Measurements from ENCODE around the gene SMIM38. TPM values are rescaled to one million over a fixed set of nuclear protein-coding genes. Genes with fewer than 3 reads are reported as not detected.

The SMIM38 gene
- total and polyA plus RNA-seq, 2 experiments from 2014 or later = 0.38 TPM; not detected in 1

DNA sequence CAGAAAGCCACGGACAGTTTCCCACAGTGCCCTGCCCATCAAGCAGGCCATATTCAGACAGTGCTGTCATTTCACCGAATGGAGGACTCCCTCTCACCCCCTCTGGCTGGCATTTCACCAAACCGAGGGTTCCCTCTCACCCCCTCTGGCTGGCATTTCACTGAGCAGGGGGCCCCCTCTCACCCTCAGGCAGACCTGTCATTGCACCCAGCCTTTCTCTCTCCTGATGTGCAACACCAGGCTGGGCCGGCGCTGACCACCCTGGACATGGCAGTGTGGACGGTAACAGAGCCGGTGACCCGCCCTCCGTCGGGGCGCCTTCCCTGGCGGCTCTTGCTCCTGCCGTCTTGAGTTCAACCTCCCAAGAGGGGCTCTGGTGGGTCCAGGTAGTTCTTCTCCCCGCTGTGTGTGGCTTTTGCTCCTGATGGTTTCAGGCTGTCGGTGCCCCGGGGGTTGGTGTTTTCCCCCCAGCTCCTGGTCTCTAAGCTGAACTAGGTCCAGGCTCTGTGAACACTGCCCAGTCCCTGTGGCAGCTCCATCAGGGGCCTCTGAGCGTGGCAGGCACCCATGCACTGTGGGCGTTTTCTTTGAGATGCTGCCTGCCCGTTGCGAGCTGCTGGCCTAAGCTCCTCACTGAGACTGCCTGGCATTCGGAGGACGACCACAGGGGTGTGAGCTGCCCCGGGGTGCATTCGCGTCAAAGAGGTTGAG lies 46.9 kb downstream of the SMIM38 start:
- Mint-ChIP-seq H3K27ac (no peak overlapping the region), H3K36me3 (ENCODE audit: low read depth) (no peaks in the 10 kb centered on the region; the same call in 2 of the 3 replicates), H3K4me1 (peaks cover 3% of the 10 kb centered on the region), H3K27me3 (ENCODE audit: insufficient read depth, low read depth, poor library complexity) (peaks cover 12% of the 10 kb centered on the region), H3K4me3 (no peak overlapping the region), H3K9me3 (no peaks in the 10 kb centered on the region)
- no peaks in the 10 kb centered on the region for H3K36me3 ChIP-seq (ENCODE audit: insufficient read depth)
- DNase-seq (ENCODE audit: low spot score) = no peak
- no peaks in the 10 kb centered on the region for H3K4me1 ChIP-seq (ENCODE audit: insufficient read depth)
- peaks cover 5% of the 10 kb centered on the region; the same call in 1 of the 2 replicates for H3K9me2 ChIP-seq (ENCODE audit: insufficient read depth)
- no peak overlapping the region for H2AFZ ChIP-seq
- H4K20me1 ChIP-seq (replicated peaks; ENCODE audit: insufficient read depth) = no peaks in the 10 kb centered on the region
- H3K79me2 ChIP-seq (replicated peaks; ENCODE audit: insufficient read depth) = no peaks in the 10 kb centered on the region
- no peak overlapping the region for H3K27ac ChIP-seq (ENCODE audit: low read depth)
- no peaks in the 10 kb centered on the region for H3K27me3 ChIP-seq (ENCODE audit: insufficient read depth)
- no peaks in the 10 kb centered on the region for H3F3A ChIP-seq (replicated peaks; ENCODE audit: low read depth)
- H3K4me2 ChIP-seq = no peak overlapping the region
- TF ChIP-seq ZNF331 (CRISPR knock-in tag; IDR thresholded peaks at IDR 0.05; ENCODE audit: low read depth) (no peak), EZH2 (IDR thresholded peaks at IDR 0.05; ENCODE audit: low read depth, unreplicated experiment) (no peak), POLR2AphosphoS5 (IDR thresholded peaks at IDR 0.05; ENCODE audit: low read depth) (no peak), NANOG (IDR thresholded peaks at IDR 0.05; ENCODE audit: borderline replicate concordance) (no peak), ZNF114 (CRISPR knock-in tag; IDR thresholded peaks at IDR 0.05) (no peak), JUNB (IDR thresholded peaks at IDR 0.05; ENCODE audit: unreplicated experiment) (no peak)
- TF ChIP-seq, protein P1, sequence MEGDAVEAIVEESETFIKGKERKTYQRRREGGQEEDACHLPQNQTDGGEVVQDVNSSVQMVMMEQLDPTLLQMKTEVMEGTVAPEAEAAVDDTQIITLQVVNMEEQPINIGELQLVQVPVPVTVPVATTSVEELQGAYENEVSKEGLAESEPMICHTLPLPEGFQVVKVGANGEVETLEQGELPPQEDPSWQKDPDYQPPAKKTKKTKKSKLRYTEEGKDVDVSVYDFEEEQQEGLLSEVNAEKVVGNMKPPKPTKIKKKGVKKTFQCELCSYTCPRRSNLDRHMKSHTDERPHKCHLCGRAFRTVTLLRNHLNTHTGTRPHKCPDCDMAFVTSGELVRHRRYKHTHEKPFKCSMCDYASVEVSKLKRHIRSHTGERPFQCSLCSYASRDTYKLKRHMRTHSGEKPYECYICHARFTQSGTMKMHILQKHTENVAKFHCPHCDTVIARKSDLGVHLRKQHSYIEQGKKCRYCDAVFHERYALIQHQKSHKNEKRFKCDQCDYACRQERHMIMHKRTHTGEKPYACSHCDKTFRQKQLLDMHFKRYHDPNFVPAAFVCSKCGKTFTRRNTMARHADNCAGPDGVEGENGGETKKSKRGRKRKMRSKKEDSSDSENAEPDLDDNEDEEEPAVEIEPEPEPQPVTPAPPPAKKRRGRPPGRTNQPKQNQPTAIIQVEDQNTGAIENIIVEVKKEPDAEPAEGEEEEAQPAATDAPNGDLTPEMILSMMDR (conservative IDR thresholded peaks at IDR 0.05; ENCODE audit: low read depth in 2 of 2) = no peak
- TF ChIP-seq, protein P2, sequence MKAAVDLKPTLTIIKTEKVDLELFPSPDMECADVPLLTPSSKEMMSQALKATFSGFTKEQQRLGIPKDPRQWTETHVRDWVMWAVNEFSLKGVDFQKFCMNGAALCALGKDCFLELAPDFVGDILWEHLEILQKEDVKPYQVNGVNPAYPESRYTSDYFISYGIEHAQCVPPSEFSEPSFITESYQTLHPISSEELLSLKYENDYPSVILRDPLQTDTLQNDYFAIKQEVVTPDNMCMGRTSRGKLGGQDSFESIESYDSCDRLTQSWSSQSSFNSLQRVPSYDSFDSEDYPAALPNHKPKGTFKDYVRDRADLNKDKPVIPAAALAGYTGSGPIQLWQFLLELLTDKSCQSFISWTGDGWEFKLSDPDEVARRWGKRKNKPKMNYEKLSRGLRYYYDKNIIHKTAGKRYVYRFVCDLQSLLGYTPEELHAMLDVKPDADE (IDR thresholded peaks at IDR 0.05) = no peak
- no peak for ATAC-seq
- no peak overlapping the region for H3K4me3 ChIP-seq

DNA sequence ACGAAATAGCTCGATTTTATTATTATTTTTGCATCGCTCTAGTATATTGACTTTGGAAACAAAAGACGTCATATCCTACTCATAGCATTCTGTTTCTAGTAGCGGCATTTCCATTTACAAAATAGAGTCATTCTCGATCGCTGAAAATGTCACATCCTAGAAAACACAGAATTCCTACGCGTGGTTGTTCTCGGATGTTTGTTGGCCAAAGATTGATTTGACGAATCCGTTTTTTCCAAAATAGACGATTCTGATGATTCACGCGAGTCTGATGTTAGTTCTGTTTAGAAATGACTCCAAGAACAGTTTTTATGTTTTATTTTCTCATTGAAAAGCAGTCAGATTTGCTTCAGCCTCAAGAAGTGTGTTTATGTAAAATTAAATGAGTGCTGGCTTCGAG lies 47.6 kb downstream of the SMIM38 start:
- H2AFZ ChIP-seq = no peak overlapping the region
- no peak for ATAC-seq
- H3K4me1 ChIP-seq (ENCODE audit: insufficient read depth) = no peaks in the 10 kb centered on the region
- peaks cover 3% of the 10 kb centered on the region; the same call in 1 of the 3 replicates for H3K9me3 Mint-ChIP-seq
- no peak overlapping the region for H3K4me3 ChIP-seq
- H3K27ac Mint-ChIP-seq = no peak overlapping the region
- H3K9me2 ChIP-seq (ENCODE audit: insufficient read depth) = peaks cover 5% of the 10 kb centered on the region; the same call in 1 of the 2 replicates
- no peaks in the 10 kb centered on the region for H3K27me3 ChIP-seq (ENCODE audit: insufficient read depth)
- no peak overlapping the region for H3K4me2 ChIP-seq
- no peaks in the 10 kb centered on the region for H3K36me3 ChIP-seq (ENCODE audit: insufficient read depth)
- no peaks in the 10 kb centered on the region for H4K20me1 ChIP-seq (replicated peaks; ENCODE audit: insufficient read depth)
- no peaks in the 10 kb centered on the region; the same call in 2 of the 3 replicates for H3K36me3 Mint-ChIP-seq (ENCODE audit: low read depth)
- DNase-seq (ENCODE audit: low spot score) = no peak
- H3K27ac ChIP-seq (ENCODE audit: low read depth) = no peak overlapping the region
- H3K4me1 Mint-ChIP-seq = peaks cover 3% of the 10 kb centered on the region
- no peaks in the 10 kb centered on the region for H3K79me2 ChIP-seq (replicated peaks; ENCODE audit: insufficient read depth)
- H3K4me3 Mint-ChIP-seq = no peak overlapping the region
- no peaks in the 10 kb centered on the region for H3F3A ChIP-seq (replicated peaks; ENCODE audit: low read depth)
- peaks cover 12% of the 10 kb centered on the region for H3K27me3 Mint-ChIP-seq (ENCODE audit: insufficient read depth, low read depth, poor library complexity)
- TF ChIP-seq, protein P2 (IDR thresholded peaks at IDR 0.05) = no peak
- TF ChIP-seq, protein P3, sequence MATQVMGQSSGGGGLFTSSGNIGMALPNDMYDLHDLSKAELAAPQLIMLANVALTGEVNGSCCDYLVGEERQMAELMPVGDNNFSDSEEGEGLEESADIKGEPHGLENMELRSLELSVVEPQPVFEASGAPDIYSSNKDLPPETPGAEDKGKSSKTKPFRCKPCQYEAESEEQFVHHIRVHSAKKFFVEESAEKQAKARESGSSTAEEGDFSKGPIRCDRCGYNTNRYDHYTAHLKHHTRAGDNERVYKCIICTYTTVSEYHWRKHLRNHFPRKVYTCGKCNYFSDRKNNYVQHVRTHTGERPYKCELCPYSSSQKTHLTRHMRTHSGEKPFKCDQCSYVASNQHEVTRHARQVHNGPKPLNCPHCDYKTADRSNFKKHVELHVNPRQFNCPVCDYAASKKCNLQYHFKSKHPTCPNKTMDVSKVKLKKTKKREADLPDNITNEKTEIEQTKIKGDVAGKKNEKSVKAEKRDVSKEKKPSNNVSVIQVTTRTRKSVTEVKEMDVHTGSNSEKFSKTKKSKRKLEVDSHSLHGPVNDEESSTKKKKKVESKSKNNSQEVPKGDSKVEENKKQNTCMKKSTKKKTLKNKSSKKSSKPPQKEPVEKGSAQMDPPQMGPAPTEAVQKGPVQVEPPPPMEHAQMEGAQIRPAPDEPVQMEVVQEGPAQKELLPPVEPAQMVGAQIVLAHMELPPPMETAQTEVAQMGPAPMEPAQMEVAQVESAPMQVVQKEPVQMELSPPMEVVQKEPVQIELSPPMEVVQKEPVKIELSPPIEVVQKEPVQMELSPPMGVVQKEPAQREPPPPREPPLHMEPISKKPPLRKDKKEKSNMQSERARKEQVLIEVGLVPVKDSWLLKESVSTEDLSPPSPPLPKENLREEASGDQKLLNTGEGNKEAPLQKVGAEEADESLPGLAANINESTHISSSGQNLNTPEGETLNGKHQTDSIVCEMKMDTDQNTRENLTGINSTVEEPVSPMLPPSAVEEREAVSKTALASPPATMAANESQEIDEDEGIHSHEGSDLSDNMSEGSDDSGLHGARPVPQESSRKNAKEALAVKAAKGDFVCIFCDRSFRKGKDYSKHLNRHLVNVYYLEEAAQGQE (IDR thresholded peaks at IDR 0.05; ENCODE audit: unreplicated experiment) = no peak
- no peak for TF ChIP-seq JUNB (IDR thresholded peaks at IDR 0.05; ENCODE audit: unreplicated experiment)

All from GM23338 (cell line).